Hepatic stellate cell (primary cell): ENCODE results near the gene CCDC97.
"Not testable (repeated sequence)": the region's sequence is repeated elsewhere in the genome, so short reads cannot be mapped to it uniquely, and the experiment has no call there.

Source experiments
- DNase-seq: peaks from one replicate; pipeline ENCODE4 v3.0.0; 2011; ENCODE audit warnings: low spot score

The CCDC97 gene

DNA sequence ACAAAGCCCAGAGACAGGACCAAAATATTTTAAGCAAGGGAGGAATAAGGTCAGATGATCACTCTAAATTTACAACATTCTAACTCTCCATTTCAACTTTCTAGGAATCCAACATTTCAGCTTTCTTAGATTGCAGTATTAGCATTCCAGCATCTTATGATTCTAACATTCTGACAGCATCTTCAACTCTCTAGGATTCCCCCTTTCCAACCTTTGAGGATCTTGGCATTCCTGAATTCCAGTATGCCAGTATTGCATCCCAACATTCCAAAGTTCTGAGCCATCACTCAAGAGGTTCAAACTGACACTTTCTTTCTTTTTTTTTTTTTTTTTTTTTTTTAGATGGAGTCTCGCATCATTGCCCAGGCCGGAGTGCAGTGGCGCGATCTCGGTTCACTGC lies 30.0 kb downstream of the CCDC97 start:
- peak; percentile 78 for DNase-seq

DNA sequence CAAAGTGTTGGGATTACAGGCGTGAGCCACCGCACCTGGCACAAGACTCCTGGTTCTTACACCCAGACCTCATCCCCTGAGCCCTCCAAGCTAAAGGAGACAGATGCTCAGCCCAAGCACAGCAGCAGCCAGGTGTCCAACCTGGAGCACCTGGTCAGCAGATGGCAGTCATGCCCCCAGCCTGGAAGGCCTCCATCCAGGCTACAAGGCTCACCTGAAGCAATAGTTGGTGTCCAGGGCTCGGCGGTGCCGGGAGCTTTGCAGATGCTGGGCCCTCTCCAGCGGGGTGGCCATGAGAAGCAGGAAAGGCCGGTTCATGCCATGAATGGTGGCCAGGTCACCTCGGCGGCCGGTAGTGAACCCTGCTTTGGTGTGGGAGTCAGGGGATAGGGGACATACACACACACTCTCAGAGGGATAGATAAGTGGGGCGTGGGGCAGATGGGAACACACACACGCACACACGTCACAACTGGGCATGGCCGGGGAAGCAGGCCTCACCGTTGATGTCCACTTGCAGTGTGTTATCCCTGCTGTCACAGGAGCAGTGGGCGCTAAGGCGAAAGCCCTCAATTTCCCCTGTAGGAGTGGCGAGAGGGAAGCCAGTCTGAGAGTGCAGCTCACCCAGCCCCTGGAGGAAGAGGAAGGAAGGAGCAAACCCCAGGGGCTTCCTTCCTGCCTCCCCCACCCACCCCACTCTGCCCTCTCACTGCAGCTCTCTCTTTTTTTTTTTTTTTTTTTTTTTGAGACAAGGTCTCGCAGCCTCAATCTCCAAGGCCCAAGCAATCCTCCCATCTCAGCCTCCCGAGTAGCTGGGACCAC lies 31.9 kb downstream of the CCDC97 start:
- DNase-seq, result no peak

DNA sequence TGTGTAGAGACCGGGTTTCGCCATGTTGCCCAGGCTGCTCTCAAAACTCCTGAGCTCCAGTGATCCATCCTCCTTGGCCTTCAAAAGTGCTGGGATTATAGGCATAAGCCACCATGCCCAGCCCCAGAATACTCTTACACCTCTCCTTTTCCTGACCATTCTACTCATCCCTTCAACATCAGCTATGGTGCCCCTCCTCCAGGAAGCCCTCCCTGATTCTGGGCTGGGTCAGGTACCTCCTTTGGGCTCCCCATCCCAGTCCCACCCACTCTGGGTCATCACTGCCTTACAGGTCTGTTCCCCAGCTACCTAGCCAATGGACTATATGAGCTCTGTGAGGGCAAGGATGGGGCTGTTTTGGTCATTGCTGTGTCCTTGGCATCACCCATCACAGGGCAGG lies 34.2 kb downstream of the CCDC97 start:
- DNase-seq, result no peak

DNA sequence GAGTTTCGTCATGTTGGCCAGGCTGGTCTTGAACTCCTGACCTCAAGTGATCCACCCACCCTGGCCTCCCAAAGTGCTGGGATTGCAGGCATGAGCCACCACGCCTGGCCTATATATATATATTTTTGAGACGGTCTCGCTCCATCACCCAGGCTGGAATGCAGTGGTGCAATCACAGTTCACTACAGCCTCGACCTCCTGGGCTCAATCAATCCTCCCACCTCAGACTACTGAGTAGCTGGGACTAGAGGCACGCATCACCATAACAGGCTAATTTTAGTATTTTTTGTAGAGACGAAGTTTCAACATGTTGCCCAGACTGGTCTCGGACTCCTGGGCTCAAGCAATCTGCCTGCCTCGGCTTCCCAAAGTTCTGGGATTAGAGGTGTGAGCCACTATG lies 36.9 kb downstream of the CCDC97 start:
- DNase-seq, result not testable (repeated sequence)

DNA sequence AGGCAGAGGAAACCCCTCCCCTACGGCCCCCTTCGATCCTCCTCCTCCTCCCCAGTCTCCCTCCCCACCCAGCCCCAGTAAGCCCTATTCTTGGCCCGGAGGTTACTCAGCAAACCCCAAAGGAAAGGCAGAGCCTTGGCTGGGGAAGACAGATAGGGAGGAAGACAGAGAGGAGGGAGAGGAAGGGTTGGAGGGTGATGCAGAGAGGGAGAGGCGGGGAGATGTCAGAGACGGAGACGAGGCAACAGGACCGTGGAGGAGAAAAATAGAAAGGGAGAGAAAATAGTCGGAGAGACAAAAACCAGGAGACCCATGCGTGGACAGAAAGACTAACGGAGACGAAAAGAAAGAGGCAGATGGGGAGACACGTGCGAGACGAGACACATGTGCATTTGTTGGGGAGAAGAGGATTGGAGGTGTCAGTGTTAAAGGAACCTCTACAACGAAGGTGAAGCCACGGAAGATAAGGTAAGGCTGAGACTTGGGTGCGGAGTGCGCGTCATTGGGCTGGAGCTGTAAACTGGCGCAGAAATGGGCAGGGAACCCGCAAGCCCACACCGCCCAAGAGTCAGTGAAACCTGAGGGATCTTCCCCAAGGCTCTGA lies 40.9 kb downstream of the CCDC97 start:
- DNase-seq, result no peak

DNA sequence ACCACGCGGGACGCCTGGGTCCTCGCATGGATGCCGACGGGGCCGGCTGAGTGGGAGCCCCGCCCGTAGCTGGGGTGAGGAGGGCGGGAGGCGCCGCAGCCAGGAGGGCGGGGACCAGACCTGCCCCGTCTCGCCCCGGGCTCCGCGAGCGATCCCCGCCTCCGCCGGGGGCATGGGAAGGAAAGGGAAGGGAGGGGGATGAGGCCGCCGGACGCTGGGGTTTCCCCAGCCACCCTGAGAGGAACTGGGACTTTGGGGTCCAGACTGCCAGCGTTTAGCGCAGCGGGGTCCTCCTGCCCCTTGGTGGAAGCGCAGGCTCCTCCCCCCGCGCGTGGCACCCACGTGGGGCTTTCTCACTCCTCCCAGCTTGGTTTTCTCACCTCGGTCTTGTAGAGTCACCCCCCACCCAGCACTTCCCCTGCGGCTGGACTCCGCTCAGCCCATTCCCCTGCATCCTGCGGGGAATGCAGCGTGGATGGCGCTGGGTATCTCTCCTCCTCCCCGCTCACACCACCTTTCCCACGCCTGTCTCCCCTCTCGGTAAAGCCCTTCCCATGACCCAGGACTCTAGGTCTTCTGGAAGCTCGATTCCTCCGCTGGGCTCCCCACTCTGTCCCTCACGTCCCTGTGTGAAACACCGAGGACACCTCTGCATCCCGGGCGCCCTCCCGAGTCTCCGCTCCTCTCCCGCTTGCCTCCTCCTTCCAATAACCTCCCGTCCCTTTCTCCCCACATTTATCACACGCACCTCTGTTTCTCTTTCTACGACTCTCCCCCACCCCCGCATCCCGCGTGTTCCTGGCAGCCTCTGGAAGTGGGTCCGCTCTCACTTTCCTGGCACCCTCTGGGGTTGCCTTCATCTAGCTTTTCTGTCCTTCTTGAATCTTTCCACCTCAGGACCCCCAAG lies 41.6 kb downstream of the CCDC97 start:
- peak; percentile 75 for DNase-seq

DNA sequence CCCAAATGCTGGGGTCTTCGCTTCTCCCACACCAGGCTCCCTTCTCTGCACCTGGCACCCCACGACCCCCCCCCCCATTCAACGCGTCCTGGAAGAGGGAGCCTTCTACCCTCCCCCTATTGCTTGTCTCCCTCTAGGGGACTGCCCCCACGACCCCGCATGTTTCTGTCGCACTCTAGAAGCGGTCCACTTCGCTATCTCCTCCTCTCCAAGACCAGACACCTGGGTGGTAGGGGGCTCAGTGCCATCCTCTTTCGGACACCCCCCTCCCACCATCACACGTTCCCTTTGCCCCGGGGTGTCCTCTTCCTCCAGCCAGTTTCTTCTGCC lies 42.3 kb downstream of the CCDC97 start:
- no peak for DNase-seq

DNA sequence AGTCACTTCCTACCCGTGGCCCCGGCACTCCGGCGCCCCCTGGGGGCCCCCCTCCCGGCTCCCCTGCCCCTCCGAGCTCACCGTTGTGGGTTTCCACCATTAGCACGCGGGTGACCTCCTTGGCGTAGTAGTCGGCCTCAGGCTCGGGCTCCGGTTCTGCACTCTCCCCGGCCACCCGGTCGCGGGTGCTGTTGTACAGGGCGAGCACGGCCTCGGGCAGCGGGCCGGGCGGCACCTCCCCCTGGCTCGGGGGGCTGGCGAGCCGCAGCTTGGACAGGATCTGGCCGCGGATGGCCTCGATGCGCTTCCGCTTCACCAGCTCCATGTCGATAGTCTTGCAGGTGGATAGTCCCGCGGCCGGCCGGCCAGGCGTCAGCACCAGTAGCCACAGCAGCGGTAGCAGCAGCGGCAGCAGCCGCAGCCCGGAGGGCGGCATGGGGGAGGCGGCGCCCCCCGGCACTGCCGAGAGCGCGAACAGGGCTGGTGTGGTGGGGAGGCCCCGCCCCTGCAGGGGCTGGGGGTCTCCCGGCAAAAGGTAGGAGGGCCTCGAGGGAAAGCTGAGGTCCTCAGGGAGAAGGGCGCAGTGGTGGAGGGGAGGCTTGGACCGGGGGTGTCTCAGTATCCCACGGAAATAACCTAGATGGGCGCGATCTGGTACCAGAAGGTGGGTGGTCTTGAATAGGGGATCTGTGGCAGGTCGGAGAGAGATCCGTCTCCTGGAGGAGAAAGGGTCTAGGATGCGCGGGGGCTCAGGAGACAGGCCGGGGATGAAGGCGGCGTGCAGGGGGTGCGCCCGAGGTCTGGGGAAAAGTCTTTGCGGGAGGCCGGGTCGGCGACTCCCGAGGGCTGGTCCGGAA lies 42.9 kb downstream of the CCDC97 start:
- peak; percentile 69 for DNase-seq

DNA sequence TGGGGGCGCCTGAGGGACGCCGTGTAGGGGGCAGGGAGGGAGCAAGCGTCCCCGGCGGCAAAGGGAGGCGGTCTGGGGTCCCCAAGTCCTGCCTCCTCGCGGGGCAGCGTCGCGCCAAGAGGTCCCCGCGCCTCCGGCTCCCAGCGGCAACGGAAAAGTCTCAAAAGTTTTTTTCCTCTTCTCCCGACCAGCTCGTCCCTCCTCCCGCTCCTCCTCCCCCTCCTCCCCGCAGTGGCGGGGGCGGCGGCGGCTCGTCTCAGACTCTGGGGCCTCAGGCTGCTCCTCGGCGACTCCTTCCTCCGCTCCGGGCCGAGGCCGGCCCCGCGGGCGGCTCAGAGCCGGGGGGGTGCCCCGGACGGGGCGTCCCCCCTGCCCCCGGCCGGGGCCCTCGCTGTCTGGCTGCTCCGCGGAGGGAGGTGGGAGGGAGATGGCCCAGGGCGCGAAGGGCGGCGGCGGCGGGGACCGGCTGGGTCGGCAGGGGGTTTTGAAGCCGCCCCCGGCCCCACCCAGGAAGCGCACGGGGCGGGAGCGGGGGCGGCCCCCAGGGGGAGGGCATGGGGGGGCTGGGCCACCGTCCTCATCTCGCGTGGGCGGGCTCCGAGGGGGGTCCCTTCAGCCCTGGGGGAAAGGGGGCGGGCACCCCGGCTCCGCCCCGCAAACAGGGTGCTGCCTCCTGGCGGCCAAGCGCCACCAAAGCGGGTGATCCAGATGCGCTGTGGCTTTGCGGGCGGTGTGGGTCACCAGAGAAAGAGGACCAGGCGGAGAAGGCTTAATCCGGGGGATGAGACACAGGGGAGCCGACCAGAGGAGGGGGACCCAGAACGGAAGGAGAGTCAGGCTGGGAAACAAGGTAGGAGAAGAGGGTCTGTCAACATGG lies 43.7 kb downstream of the CCDC97 start, which contains the start of gene TGFB1:
Gene TGFB1 (minus strand): TSS at position 457 of the 877 bp plus-strand sequence. CDS start 878 bp downstream, outside the sequence.
- DNase-seq, result peak; percentile 98

DNA sequence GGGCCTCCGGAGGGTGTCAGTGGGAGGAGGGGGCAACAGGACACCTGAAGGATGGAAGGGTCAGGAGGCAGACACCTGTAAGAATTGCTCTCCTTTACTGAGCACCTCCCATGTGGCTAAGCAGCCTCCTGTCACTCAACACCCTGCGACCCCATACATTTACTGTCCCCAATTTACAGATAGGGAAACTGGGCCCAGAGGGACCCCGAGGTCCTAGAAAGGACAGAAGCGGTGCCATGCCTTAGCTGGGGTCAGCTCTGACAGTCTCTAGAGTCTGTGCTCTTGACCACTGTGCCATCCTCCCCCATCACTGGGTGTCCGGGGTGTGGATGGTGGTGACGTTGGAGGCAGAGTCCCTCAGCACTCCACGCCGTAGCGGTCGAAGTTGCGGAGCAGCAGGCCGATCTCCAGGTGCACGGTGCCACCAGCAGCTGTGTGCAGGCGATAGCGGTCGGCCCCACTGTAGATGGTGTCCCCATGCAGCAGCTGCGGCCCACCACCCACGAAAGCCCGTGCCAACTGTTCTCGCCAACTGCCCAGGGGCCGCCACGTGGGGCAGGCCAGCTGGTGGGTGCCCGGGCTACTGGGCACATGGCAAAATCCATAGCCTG lies 44.5 kb downstream of the CCDC97 start:
- DNase-seq, result no peak

DNA sequence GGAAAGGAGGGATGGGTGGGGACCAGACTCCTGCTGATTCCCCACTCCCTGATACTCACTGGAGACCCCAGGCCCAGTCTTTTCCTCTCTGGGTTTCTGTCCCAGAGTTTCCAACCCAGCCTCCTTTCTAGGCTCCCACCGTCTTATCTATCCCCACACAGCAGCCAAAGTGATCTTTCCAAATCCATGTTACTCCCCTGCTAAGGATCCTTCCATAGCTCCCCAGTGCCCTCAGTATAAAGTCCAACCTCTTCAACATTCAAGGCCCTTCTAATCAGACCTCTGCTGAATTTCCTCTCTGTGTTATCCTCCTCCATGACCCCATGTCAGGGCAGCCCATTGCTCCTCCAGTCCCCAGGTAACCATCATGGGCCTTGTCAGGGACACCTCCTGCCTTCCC lies 45.1 kb downstream of the CCDC97 start:
- no peak for DNase-seq

DNA sequence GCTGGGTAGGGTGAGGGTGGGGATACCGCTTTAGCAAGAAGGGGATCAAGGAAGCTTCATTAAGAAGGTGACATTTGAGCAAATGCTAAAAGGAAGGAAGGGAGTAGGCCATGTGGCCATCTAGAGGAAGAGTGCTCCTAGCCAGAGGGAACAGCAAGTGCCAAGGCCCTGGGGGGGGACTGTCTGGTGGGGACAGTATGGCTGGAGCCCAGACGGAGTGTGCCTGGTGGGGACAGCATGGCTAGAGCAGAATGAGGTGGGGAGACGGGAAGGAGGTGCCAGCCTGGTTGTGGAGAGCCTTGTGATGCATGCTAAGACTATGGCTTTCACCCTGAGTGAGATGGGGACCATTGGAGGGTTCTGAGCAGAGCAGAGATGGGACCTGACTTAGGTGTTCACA lies 45.8 kb downstream of the CCDC97 start:
- no peak for DNase-seq

DNA sequence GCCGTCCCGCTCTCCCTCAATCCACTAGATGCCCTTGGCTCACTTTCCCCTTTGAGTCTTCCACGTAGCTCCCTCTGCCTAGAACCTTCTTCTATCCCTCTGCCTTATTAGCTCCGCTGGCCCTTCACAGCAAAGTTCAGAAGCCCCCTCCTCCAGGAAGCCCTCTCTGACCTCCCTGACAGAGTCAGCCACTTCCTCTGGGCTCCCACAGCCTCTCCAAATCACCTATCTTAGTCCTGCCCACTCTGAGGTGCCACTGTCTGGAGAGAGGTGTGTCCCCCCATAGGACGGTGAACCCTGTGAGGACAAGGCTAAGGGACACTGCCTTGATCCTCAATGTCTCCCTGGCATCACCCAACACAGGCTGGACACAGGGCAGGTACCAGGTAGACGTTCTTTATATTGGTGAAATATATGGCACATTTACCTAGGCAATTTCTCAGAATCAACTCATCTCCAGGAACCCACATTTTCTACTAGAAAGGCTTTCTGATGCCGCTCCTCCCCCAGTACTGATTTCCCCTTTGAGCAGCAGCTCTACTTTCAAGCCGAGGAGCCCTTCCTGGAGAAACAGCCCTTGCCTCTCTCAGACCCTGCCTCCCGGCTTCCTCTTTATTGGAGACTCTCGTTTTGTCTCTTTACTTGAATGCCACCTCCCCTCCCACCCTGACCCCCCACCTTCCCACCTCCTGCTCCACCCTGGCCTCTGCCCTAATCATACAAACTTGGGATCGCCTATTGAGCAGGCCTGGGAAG lies 47.2 kb downstream of the CCDC97 start:
- DNase-seq, result no peak

DNA sequence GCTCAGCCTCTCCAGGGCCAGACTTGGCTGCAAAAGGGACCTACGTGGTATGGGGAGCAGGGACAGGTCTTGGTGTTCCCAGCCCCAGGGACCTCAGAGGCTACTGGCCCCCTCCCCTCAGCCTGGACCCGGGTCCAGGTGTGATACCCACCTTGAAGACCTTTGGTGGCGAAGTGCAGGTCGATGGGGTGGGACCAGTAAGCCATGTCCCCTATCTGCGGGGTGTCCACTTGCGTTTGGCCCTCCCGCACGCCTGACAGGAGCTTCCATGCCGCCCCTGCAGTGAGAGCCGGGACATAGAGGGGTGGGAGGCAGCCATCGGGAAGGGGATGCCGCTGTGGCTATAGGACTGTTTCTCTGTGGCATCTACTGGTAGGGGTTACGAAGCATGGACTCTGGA lies 47.8 kb downstream of the CCDC97 start:
- DNase-seq, result no peak

DNA sequence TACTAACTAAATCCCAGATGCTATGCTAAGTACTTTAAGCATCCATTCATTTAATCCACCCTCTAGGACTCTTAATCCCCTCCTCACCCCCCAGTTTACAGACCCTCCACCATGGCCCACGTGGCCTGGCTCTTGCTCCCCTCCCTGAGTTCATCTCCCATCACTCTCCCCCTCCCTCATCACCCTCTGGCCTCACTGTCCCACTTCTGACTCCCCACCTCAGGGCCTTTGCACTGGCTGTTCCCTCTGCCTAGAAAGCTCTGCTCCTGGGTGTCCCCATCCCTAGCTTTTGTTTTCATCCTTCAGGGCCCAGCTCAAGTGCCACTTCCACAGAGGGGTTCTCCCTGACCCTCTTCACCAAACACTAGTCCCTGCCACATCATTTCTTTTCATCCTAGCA lies 49.8 kb downstream of the CCDC97 start:
- DNase-seq, result no peak

DNA sequence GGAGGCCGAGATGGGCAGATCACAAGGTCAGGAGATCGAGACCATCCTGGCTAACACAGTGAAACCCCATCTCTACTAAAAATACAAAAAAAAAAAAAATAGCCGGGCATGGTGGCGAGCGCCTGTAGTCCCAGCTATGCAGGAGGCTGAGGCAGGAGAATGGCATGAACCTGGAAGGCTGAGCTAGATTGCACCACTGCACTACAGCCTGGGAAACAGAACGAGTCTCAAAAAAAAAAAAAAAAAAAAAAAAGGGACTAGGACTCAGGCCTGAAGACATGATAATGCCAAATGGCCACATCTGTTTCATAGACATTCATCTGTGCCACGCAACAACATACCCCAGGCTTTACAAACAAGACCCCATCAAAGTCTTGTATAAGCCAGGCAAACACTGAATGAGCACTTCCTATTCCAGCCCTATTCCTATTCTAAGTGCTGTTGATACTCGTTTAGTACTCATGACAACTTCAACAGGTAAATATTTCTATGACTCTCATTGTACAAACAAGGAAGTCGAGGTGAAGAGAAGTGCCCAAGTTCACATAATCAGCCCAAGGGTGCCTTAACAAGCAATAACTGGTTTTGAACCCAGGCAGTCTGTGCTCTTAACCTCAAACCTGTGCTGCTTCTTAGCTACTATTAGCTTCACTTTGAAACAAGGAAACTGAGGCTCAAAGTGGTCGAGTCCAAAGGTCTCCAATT lies 52.3 kb downstream of the CCDC97 start:
- DNase-seq, result no peak

DNA sequence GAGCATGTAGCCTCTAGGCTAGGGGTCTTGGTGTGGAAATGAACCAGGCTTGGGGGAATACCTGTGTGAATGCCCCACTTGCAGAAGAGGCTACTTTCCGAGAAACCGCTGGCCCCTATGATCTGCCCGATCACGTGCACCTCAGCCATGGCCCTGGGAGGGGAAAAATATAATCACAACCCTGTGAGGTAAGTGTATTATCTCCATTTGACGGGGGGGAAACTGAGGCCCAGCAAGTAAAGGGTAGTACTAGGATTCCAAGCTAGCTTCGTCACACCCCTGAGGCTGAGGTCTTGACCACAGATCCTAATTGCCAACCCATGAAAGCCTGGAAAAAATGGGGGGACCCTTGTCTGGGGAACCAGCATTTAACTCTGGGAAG lies 53.4 kb downstream of the CCDC97 start:
- no peak for DNase-seq

DNA sequence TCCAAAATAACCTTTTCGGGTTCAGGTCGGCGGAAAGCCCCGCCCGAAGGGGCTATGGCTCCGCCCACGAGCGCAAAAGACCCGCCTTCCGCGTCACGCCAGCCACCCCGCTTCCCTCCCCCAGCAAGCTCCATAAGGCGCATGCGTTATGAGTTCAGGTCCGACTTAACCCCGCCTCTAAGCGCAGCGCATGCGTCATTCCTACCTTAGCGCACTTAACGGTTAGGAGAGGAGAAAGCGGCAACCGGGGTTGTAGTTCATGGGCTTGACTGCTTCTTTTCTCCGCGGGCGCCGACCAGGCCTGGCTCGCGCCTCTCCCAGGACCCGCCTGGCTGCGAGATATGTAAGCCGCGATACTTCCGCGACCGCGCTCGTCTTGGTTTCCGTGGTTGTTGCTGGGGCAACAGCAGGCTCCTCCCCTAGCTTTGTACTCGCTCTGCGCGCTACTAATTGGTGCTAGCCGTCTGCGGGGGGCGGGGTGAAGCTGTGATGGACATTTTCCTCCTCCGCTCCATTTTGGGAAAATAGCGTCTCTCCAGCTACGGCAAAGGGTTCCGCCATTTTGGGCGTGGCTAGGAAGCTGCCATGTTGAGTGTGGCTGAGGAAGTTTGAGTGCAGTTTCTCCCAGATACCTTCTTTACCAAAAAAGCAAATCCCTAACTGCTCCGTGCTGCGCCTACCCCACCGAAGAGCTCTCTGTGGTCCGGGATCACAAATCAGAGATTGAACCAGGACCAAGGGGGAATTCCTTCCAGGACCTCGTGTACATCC lies 54.0 kb downstream of the CCDC97 start, which contains the start of gene B9D2:
Gene B9D2 (minus strand): TSS at position 397 of the 771 bp plus-strand sequence. CDS start 630 bp downstream, outside the sequence.
- peak; percentile 98 for DNase-seq
